ENCODE data around the gene INSRR. TPM values are rescaled to one million over a fixed set of nuclear protein-coding genes. Genes with fewer than 3 reads are reported as not detected.

INSRR gene
- total and polyA plus RNA-seq, 2 of the 8 experiments (the other 6 are each of a cell fraction or from before 2014, with no cell fraction given) = 0.02 TPM; not detected in 1

DNA sequence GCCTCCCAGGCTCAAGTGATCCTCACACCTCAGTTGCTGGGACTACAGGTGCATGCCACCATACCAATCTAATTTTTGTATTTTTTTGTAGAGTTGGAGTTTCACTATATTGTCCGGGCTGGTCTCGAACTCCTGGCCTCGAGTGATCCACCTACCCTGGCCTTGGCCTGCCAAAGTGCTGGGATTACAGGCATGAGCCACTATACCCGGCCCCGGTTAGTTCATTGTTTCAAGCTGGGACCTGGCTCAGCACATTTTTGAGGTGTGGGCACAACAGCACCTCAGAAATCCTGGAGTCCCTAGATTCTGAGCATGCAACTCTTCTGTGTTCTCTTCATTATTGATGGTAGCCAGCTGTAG, 63.6 kb downstream of the INSRR start:
- no peak overlapping the region for H3K14ac ChIP-seq (ENCODE audit: insufficient read length)
- CTCF ChIA-PET (ENCODE audit: partially characterized antibody) = interaction anchor here (0.7 to 31.8 kb wide), 17 partner anchors 11 to 126 kb away, joined by 3 to 491 read pairs (median 9); partner anchors contain the start of genes INSRR, ISG20L2, METTL25B and NTRK1
- no peak for TF ChIP-seq KDM1A (IDR thresholded peaks at IDR 0.05; ENCODE audit: borderline replicate concordance, low read length)
- no peak for TF ChIP-seq TEAD4 (IDR thresholded peaks at IDR 0.05; ENCODE audit: low read depth, low read length)
- TF ChIP-seq CHD2 (IDR thresholded peaks at IDR 0.05; ENCODE audit: low read length) = no peak
- TF ChIP-seq TAF7 (optimal IDR thresholded peaks at IDR 0.05; ENCODE audit: borderline replicate concordance, low read depth, low read length) = no peak
- no peak for TF ChIP-seq E2F6 (IDR thresholded peaks at IDR 0.05)
- TF ChIP-seq CTCF (IDR thresholded peaks at IDR 0.05; ENCODE audit: control extremely low read depth in 1 of 3, insufficient read depth in 1 of 3, low read depth in 1 of 3, low read length in 3 of 3) = no peak
- no peak for TF ChIP-seq EZH2 (IDR thresholded peaks at IDR 0.05; ENCODE audit: low read depth, low read length, severe bottlenecking)
- no peak for TF ChIP-seq GTF2F1 (IDR thresholded peaks at IDR 0.05; ENCODE audit: borderline replicate concordance, low read depth, low read length)
- TF ChIP-seq EP300 (IDR thresholded peaks at IDR 0.05; ENCODE audit: borderline replicate concordance in 1 of 2, low read depth in 2 of 2, low read length in 2 of 2) = no peak
- no peak for TF ChIP-seq BACH1 (IDR thresholded peaks at IDR 0.05; ENCODE audit: low read length)
- TF ChIP-seq EGR1 (IDR thresholded peaks at IDR 0.05; ENCODE audit: borderline replicate concordance, low read depth, low read length) = no peak

More for the DNA sequence above, 63.6 kb downstream of the INSRR start:
- FAIRE-seq = no peak
- no peak overlapping the region for H4K91ac ChIP-seq (replicated peaks; ENCODE audit: insufficient read length, low read length)
- peaks cover 3% of the 10 kb centered on the region for H3K79me1 ChIP-seq (ENCODE audit: low read depth, low read length)
- no peak overlapping the region for H3K56ac ChIP-seq (replicated peaks; ENCODE audit: insufficient read length, low read depth, low read length)
- H3K4me1 ChIP-seq (replicated peaks in 1 of 4; ENCODE audit: control insufficient read depth in 3 of 4, insufficient read depth in 4 of 4, low read length in 3 of 4) = no peaks in the 10 kb centered on the region
- 100% methylated on average over 5 of the region's 5 CpGs; no CpG with 5 or more reads in 1 of the 2 experiments for WGBS, 2 experiments (ENCODE audit: extremely low coverage in 1 of 2, insufficient coverage in 1 of 2, insufficient read length in 1 of 2, insufficient replicate concordance in 2 of 2, low coverage in 1 of 2, low lambda C conversion rate in 2 of 2, missing lambda C conversion rate in 1 of 2)
- no peaks in the 10 kb centered on the region for H3K27me3 ChIP-seq (replicated peaks in 1 of 4; ENCODE audit: control insufficient read depth in 3 of 4, extremely low read depth in 1 of 4, insufficient read depth in 3 of 4, low read length in 3 of 4)
- H3K4ac ChIP-seq (replicated peaks; ENCODE audit: insufficient read length, low read depth, low read length) = no peak overlapping the region
- no peak overlapping the region for H3K18ac ChIP-seq (ENCODE audit: extremely low read depth, low read length)
- no peak overlapping the region for H3K27ac ChIP-seq (ENCODE audit: low read depth, low read length)
- H3K79me2 ChIP-seq (ENCODE audit: control insufficient read depth in 1 of 2, insufficient read depth in 2 of 2, low read length in 2 of 2) = no peaks in the 10 kb centered on the region
- H2BK12ac ChIP-seq (ENCODE audit: low read depth, low read length) = no peak overlapping the region
- H3K9ac ChIP-seq (replicated peaks in 1 of 4; ENCODE audit: extremely low read depth in 1 of 4, low read depth in 3 of 4, low read length in 3 of 4) = no peak overlapping the region
- peaks cover 3 to 8% of the 10 kb centered on the region in 2 experiments for H4K20me1 ChIP-seq (replicated peaks in 1 of 2; ENCODE audit: control insufficient read depth in 1 of 2, insufficient read depth in 2 of 2, low read length in 2 of 2)
- no peak overlapping the region for H2BK120ac ChIP-seq (replicated peaks; ENCODE audit: low read depth, low read length)
- H3K23ac ChIP-seq (ENCODE audit: insufficient read length) = no peak overlapping the region
- no peak overlapping the region for H2AK5ac ChIP-seq (ENCODE audit: low read depth, low read length)
- POLR2A ChIA-PET (ENCODE audit: partially characterized antibody) = interaction anchor here (1.1 to 1.5 kb wide), 2 partner anchors 10 to 11 kb away, joined by 4 read pairs; no protein-coding TSS in a partner anchor
- DNase-seq (ENCODE audit: low read depth in 1 of 2, low spot score in 2 of 2) = no peak
- H3K4me3 ChIP-seq (ENCODE audit: extremely low read depth in 1 of 4, insufficient read depth in 2 of 4, low read depth in 3 of 4, low read length in 4 of 4) = no peak overlapping the region
- 0 out of 2 replicates have a peak, but pooled peaks cover 2% of the 10 kb centered on the region for H3K23me2 ChIP-seq (ENCODE audit: low read depth, low read length)
- H3K9me3 ChIP-seq (ENCODE audit: insufficient read depth in 2 of 2, low read depth in 1 of 2, low read length in 1 of 2) = no peaks in the 10 kb centered on the region
- no peak overlapping the region for H4K5ac ChIP-seq (ENCODE audit: insufficient read length, low read depth, low read length)
- H2BK15ac ChIP-seq (ENCODE audit: low read length) = no peak overlapping the region
- H4K8ac ChIP-seq (ENCODE audit: extremely low read depth, insufficient read depth, low read length) = no peak overlapping the region
- H3K4me2 ChIP-seq (ENCODE audit: insufficient read depth in 1 of 2, low read depth in 2 of 2, low read length in 2 of 2) = no peak overlapping the region
- H3K36me3 ChIP-seq (ENCODE audit: control insufficient read depth in 2 of 4, insufficient read depth in 4 of 4, low read length in 3 of 4) = peaks cover 31 to 82% (median 68%) of the 10 kb centered on the region in 4 experiments
- H2AFZ ChIP-seq (ENCODE audit: low read length) = no peak overlapping the region
- no peak overlapping the region for H2BK5ac ChIP-seq (ENCODE audit: low read depth, low read length)
- H2BK20ac ChIP-seq (ENCODE audit: low read length) = no peak overlapping the region
